Erythroblast (primary cell): ENCODE results near the gene NRXN3.

ENCODE experiments used
- GATA1 ChIP-seq: IDR thresholded peaks from 2 replicates; pipeline ENCODE4 v1.6.1; 2011; ENCODE audit warnings: low read depth, mild to moderate bottlenecking, control low read depth, low read length, moderate library complexity
- POLR2A ChIP-seq: IDR thresholded peaks from 2 replicates; pipeline ENCODE4 v1.6.1; 2011; ENCODE audit warnings: mild to moderate bottlenecking, low read length

DNA sequence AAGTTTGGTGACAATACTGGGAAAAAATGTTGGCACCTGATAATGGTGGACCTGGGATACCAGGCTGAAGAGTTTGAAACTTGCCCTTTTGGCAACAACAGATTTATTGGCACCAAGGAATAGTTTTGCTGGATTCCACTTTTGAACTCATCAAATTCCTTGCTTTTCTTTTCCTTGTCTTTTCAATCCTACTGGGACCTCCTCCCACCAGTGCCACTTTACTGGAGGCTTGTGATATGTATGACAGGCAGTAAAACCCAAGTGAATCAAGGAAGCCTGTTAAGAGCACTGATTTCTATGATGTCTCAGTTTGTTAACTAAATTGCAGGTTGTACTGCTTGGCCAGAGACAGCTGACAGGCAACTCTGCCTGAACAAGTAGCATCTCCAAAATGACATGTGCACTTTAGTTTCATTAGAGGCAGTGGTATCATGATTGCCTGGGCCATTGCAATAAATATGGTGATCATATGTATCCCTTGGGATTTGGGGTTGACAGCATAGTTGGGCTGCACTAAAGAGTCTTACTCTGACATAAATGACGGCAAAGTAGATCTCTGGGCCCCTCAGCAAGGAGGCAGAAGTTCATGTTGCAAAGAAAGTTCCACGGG lies 1475.7 kb downstream of the NRXN3 start:
- TF ChIP-seq POLR2A (no peak), GATA1 (no peak)
